Psoas muscle (tissue), 8 donors: Measurements from ENCODE around the gene GRIA1. TPM values are rescaled to one million over a fixed set of nuclear protein-coding genes. Genes with fewer than 3 reads are reported as not detected.

ENCODE experiments used
- ATAC-seq, 4 donors: fragments of 200-7000 bp; cut with Tn5 transposase; one replicate each; pipeline ENCODE4 v1.9.1; 2020; ENCODE audit warnings: moderate library complexity in 3 of 4, mild to moderate bottlenecking in 2 of 4
- DNase-seq, 2 donors: peaks; one replicate each; pipeline ENCODE4 v3.0.0-alpha.2; 2020
- H3K27ac ChIP-seq: fragments of 200-600 bp; one replicate; pipeline ENCODE4 v1.8.0; 2022
- H3K27me3 ChIP-seq, 3 donors: fragments of 200-600 bp in 1 of 3; one replicate each; pipeline versions ENCODE4 v1.6.1 to v1.8.0; 2013 to 2022; ENCODE audit warnings: low read length in 2 of 3, mild to moderate bottlenecking in 2 of 3, moderate library complexity in 1 of 3; ENCODE audit not compliant: insufficient read depth in 3 of 3
- H3K36me3 ChIP-seq, 2 donors: fragments of 200-600 bp in 1 of 2; one replicate each; pipeline versions ENCODE4 v1.6.1 to v1.8.0; 2013 to 2022; ENCODE audit warnings: low read depth in 1 of 2, mild to moderate bottlenecking in 1 of 2, moderate library complexity in 1 of 2; ENCODE audit not compliant: insufficient read depth in 1 of 2
- H3K4me1 ChIP-seq: fragments of 200-600 bp; one replicate; pipeline ENCODE4 v1.8.0; 2022
- H3K4me3 ChIP-seq: fragments of 200-600 bp; one replicate; pipeline ENCODE4 v1.8.0; 2022; ENCODE audit warnings: mild to moderate bottlenecking
- H3K9me3 ChIP-seq: fragments of 200-600 bp; one replicate; pipeline ENCODE4 v1.8.0; 2022
- WGBS, 3 donors: extraction: QIAGEN DNeasy Blood & Tissue Kit; methylation state at CpG; one replicate each; pipeline versions ENCODE4 v1.1.6 to v1.1.7; 2013; 5-methylcytosine and 5-hydroxymethylcytosine counted together
- intact Hi-C, 2 donors: fragments of 100-400 bp; cut with DNase I; formaldehyde crosslinking; loops; one replicate each; pipeline versions ENCODE4 v1.11.0 to v1.14.2; 2022
- polyA plus RNA-seq, 3 donors: library from polyadenylated mRNA; stranded (reverse); fragments of 200-250 nt; gene quantifications; one replicate each; pipeline ENCODE4 v1.2.3, GENCODE V29; 2013
- total RNA-seq, 4 donors: library from RNA; stranded (reverse); fragmentation: NEBNext Ultra II Directional in 2 of 4; extraction: Animal tissue kit (Norgen Biotek cat#: 25700) in 2 of 4; gene quantifications; one replicate each; pipeline versions ENCODE4 v1.2.1 to v1.2.4, GENCODE V29; 2021 to 2023
- TF ChIP-seq, protein P1 (sequence below): fragments of 200-600 bp; IDR thresholded peaks from one replicate; pipeline ENCODE4 v1.8.0; 2022; ENCODE audit warnings: antibody characterized with exemption
- donor health status: healthy with polysubstance abuse.
- donor health status: DM: no; HTN: no; CAD: no; lungs with moderate emphysema.
- donor health status: Bipolar disorder and iron deficiency.
- donor health status: healthy.
- donor health status: DM: yes; HTN: yes; CAD: no.
- donor health status: DM: no; HTN: no; CAD: no.
- donor health status: DM: no; HTN: no; CAD: no.
- donor health status: DM: yes; HTN: yes; CAD: no.

The GRIA1 gene
- total and polyA plus RNA-seq, 7 donors, result 0.03 to 0.49 (median 0.28) TPM; not detected in 2

DNA sequence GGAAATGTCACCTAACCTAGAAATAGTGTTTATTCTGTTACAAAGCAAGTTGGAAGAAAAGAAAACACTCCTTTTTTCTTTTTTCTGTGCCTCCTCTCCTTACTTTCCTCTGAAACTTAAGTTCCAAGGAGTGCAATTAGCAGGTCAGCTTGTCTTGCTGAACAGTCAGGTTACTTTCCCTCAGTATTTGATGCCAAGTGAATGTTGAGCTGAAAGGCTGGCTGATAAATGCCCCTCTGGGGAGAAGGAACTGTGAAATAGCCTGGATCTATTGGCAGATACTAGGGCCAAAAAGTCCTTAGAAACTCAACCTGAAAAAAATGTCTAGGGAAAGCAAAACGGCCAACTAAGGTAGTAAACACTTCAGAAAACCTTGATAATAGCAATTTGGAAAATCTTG is 43.6 kb downstream of the GRIA1 start:
- H3K36me3 ChIP-seq, result no peaks in the 10 kb centered on the region
- no peaks in the 10 kb centered on the region for H3K9me3 ChIP-seq
- TF ChIP-seq, protein P1, sequence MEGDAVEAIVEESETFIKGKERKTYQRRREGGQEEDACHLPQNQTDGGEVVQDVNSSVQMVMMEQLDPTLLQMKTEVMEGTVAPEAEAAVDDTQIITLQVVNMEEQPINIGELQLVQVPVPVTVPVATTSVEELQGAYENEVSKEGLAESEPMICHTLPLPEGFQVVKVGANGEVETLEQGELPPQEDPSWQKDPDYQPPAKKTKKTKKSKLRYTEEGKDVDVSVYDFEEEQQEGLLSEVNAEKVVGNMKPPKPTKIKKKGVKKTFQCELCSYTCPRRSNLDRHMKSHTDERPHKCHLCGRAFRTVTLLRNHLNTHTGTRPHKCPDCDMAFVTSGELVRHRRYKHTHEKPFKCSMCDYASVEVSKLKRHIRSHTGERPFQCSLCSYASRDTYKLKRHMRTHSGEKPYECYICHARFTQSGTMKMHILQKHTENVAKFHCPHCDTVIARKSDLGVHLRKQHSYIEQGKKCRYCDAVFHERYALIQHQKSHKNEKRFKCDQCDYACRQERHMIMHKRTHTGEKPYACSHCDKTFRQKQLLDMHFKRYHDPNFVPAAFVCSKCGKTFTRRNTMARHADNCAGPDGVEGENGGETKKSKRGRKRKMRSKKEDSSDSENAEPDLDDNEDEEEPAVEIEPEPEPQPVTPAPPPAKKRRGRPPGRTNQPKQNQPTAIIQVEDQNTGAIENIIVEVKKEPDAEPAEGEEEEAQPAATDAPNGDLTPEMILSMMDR, result no peak
- intact Hi-C loops, result no loop called here
- H3K27ac ChIP-seq, result no peak overlapping the region
- DNase-seq, result no peak
- no peaks in the 10 kb centered on the region for H3K4me1 ChIP-seq
- no peak overlapping the region for H3K4me3 ChIP-seq
- WGBS, 3 donors, result 17 to 33% (median 19%) methylated on average over 1 of the region's 1 CpG
- no peak for ATAC-seq
- no peaks in the 10 kb centered on the region for H3K27me3 ChIP-seq

GRCh38 chr5:153537207-153537606 is 46.7 kb downstream of the GRIA1 start:
- no peaks in the 10 kb centered on the region for H3K9me3 ChIP-seq
- no peak overlapping the region for H3K4me3 ChIP-seq
- DNase-seq (no peak), ATAC-seq (no peak)
- H3K27ac ChIP-seq, result no peak overlapping the region
- intact Hi-C loops, result no loop called here
- no peaks in the 10 kb centered on the region for H3K27me3 ChIP-seq
- WGBS, 3 donors, result 80 to 84% (median 82%) methylated on average over 8 of the region's 8 CpGs
- H3K4me1 ChIP-seq, result no peaks in the 10 kb centered on the region
- TF ChIP-seq, protein P1, result no peak
- H3K36me3 ChIP-seq, result no peaks in the 10 kb centered on the region

DNA sequence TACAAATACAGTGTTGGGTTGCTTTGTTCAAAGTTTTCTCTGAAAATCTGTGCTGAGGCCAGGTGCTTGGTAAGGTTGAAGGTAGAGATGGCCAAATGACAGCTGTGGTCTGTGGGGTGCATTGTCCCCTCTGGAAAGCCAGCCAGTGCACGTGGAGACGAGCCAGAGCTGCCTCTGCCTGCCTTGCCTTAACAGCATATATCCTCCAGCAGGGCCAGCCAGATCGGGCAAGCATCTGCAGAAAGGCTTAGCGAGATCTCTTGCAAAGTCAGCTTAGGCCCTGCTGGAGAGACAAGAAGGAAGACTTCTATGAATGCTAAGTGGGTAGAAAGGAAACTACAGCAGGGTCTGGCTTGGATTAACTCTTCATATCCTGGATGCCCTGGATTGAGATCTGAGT is 49.5 kb downstream of the GRIA1 start:
- Histone ChIP-seq H3K36me3 (no peaks in the 10 kb centered on the region), H3K27me3 (no peaks in the 10 kb centered on the region), H3K9me3 (no peaks in the 10 kb centered on the region), H3K4me1 (no peaks in the 10 kb centered on the region), H3K4me3 (no peak overlapping the region), H3K27ac (no peak overlapping the region)
- intact Hi-C loops, result no loop called here
- ATAC-seq (no peak), DNase-seq (no peak)
- TF ChIP-seq, protein P1, result no peak
- WGBS, 3 donors, result 49 to 69% (median 53%) methylated on average over 4 of the region's 4 CpGs

DNA sequence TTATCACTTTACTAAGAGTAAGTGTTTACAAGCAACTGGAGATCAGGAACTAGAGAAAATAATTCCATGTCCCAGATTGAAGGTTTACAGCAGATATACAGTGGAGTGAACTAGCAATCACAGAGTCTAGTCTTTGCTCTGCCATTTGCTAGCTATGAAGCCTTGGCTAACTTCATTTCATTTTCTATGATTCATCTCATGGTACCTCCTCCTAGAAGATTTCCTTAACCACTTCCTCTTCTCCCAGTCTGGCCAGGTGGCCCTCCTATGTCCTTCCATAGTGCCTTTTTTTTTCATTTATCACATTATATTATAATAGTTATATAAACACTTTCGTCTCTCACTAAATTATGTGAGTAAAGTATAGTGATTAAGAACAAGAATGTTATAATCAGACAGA is 52.1 kb downstream of the GRIA1 start:
- TF ChIP-seq, protein P1, result no peak
- DNase-seq (no peak), ATAC-seq (no peak)
- H3K27me3 ChIP-seq, result peaks cover 0 to 2% (median 0%) of the 10 kb centered on the region in 3 donors
- H3K27ac ChIP-seq, result no peak overlapping the region
- H3K36me3 ChIP-seq, result no peaks in the 10 kb centered on the region
- no peak overlapping the region for H3K4me3 ChIP-seq
- intact Hi-C loops, result no loop called here
- H3K4me1 ChIP-seq, result no peaks in the 10 kb centered on the region
- H3K9me3 ChIP-seq, result no peaks in the 10 kb centered on the region
- 85 to 88% (median 85%) methylated on average over 1 of the region's 1 CpG for WGBS, 3 donors

DNA sequence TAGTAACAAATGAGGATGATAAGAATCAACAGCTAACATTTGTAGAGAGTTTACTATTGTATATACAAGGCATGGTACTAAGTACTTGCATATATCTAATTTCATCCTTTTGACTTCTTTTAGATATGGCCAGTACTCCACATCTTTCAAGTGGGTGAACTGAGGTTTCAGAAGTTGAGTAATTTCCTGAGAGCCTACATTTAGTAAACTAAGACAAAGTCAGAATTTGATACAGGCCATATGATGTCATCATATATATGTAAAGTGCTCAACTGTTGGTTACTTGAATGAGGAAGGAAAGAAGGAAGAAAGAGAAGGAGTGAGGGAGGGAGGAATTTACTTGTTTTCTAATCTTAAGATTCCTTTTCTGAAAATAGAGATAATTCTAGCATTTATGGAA is 52.8 kb downstream of the GRIA1 start:
- Histone ChIP-seq H3K27ac (no peak overlapping the region), H3K4me3 (no peak overlapping the region), H3K4me1 (no peaks in the 10 kb centered on the region), H3K36me3 (no peaks in the 10 kb centered on the region), H3K9me3 (no peaks in the 10 kb centered on the region), H3K27me3 (peaks cover 0 to 2% (median 0%) of the 10 kb centered on the region in 3 donors)
- DNase-seq, result no peak
- TF ChIP-seq, protein P1, result no peak
- no peak for ATAC-seq
- intact Hi-C loops, result no loop called here
